NCI-H1092 (cell line): Measurements from ENCODE around the gene RFXAP.

Experiments used
- DNase-seq: peaks from one replicate; lab custom pipeline; 2025; lab: John Stamatoyannopoulos, UW

Gene RFXAP

DNA sequence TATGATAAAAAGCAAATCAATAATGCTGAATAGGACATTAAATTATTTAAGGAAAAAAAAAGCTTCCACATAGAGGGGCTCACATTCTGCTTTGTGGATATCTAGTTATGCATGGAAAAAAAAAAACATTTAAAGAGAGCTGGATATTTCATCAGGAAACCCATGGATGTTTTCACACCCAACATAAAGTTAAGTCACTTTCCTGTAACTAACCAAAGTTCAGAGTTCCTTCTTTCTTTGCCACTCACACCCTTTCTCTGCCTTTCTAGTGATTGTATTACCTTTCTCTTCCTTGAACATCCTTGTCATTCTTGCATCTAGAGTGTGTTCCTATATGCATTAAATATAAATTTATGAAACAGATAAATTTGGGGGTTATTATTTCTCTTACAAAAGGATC is 47.2 kb downstream of the RFXAP start:
- no peak for DNase-seq

DNA sequence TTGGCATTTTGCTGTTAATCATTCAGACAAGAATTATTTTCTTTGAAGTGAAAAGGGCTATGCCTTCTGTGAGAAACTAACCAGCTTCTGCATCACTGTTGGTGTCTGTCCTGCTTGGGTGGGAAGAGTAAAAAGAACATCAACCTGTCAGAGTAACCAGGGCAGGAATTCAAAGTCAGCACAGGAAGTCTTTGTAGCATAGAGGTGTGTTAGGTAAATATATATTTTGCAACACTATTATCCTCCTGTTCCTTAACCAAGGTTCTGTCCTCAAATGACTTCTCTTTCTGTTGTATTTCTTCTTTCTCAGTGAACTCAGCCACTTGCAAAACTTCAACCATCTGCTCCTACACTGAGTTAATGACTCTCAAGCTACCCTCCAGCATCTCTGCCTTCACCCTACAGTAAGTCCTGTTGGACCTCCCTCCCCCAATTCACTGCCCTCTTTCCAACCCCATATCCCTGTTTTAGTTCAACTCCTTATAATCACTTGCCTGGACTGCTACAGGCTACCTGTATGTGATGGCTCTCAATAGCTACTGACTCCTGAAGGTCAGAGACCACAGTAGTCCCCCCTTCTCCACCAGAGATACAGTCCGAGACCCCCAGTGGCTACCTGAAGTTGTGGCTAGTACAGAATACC is 51.1 kb downstream of the RFXAP start:
- no peak for DNase-seq

DNA sequence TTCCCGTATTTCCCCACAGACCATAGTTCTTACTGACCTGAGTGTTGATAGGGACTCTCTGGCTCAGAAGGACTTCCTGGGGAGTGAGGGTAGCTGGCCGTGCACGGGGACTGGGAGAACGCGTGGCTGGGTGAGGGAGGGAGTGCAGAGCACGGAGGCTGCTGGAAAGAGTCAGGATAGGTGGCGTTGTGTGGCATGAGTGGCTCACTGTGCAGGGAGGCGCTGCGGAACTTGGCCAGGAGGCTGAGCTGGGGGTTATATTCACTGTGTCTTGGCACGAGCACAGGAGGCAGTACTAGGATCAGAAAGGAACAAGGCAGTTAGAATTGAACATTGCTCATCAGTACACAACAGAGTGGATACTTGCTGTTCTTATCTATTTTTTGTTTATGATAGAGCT is 53.6 kb downstream of the RFXAP start:
- no peak for DNase-seq

DNA sequence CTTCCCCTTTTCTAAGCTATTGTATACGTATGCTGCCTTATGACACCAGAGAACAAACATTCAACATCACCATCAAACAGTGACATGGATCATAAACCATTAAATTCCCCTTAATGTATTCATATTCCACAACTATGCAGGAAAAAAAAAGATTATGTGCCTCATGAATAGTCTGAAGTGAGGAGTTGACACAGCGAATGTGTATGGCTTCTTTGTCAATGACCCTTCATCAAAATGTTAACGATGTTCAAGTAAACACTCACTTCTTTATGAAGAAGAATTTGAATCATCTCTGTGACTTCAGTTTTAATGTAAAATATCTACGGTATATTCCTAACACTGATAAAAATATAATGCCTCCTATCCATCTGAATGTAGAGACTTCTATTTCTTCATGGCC is 56.4 kb downstream of the RFXAP start:
- DNase-seq: no peak

DNA sequence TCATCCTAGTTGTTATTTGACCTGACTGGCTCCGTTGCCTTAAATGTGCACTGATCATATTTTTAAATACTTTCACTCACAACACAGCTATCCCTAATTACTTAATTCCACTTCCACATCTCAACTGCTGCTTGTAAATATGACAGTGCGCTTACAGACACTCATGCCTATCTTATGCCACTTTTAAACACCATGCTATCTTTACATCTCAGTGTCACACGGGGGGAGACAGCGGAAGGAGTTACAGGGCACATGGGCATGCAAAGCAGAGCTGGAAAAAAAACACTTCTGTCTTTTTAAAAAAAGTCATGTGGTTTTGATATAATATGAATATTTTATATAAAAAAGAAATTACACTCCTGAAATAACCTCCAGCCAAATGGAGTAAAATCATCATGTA is 56.9 kb downstream of the RFXAP start:
- no peak for DNase-seq
